H1 (cell line): ENCODE measurements around the gene PRKN. TPM values are rescaled to one million over a fixed set of nuclear protein-coding genes. Genes with fewer than 3 reads are reported as not detected.

Source experiments
- CTCF ChIA-PET: fragments of 300-600 bp; sonication (Branson Sonifier 250); formaldehyde crosslinking; loops from one replicate; lab custom pipeline; 2021; ENCODE audit not compliant: partially characterized antibody; lab: Charles Lee
- POLR2A ChIA-PET: fragments of 300-600 bp; sonication (Branson Sonifier 250); formaldehyde crosslinking; loops from one replicate; lab custom pipeline; 2021; ENCODE audit warnings: inconsistent platforms; ENCODE audit not compliant: partially characterized antibody; lab: Charles Lee
- DNase-seq, 2 experiments: peaks; one replicate each; pipeline versions ENCODE4 v3.0.0 to v3.0.0-alpha.2; 2010 to 2022; ENCODE audit warnings: low spot score in 2 of 2, low read depth in 1 of 2, mixed read lengths in 1 of 2
- FAIRE-seq: peaks from 2 replicates; lab custom pipeline; 2011; peaks lifted over from hg19 to GRCh38; lab: Jason Lieb, UNC
- H2AFZ ChIP-seq: 2 replicates; pipeline ENCODE4 v1.8.1; 2012; ENCODE audit warnings: low read length, inconsistent platforms
- H2AK5ac ChIP-seq: 2 replicates; pipeline ENCODE4 v1.6.1; 2013; ENCODE audit warnings: low read depth, low read length
- H2BK120ac ChIP-seq: replicated peaks from 2 replicates; pipeline ENCODE3; 2013; ENCODE audit warnings: low read depth, low read length, inconsistent platforms
- H2BK12ac ChIP-seq: 2 replicates; pipeline ENCODE4 v1.6.1; 2013; ENCODE audit warnings: low read depth, low read length
- H2BK15ac ChIP-seq: 2 replicates; pipeline ENCODE4 v1.6.1; 2013; ENCODE audit warnings: low read length
- H2BK20ac ChIP-seq: 2 replicates; pipeline ENCODE4 v1.6.1; 2013; ENCODE audit warnings: low read length
- H2BK5ac ChIP-seq: 2 replicates; pipeline ENCODE4 v1.6.1; 2013; ENCODE audit warnings: low read depth, low read length
- H3K14ac ChIP-seq: 2 replicates; pipeline ENCODE4 v1.6.1; 2013; ENCODE audit warnings: inconsistent platforms; ENCODE audit not compliant: insufficient read length
- H3K18ac ChIP-seq: 2 replicates; pipeline ENCODE4 v1.6.1; 2013; ENCODE audit warnings: low read length; ENCODE audit errors: extremely low read depth
- H3K23ac ChIP-seq: 2 replicates; pipeline ENCODE4 v1.6.1; 2013; ENCODE audit warnings: inconsistent platforms; ENCODE audit not compliant: insufficient read length
- H3K23me2 ChIP-seq: 2 replicates; pipeline ENCODE4 v1.6.1; 2013; ENCODE audit warnings: low read depth, low read length
- H3K27ac ChIP-seq: 2 replicates; pipeline ENCODE4 v1.6.1; 2011; ENCODE audit warnings: low read depth, low read length, inconsistent platforms
- H3K27me3 ChIP-seq, 4 experiments: replicated peaks in 1 of 4; 1 replicate in 1 of 4; 2 replicates in 3 of 4; pipeline versions ENCODE4 v1.6.1 to v1.8.1; 2011 to 2013; ENCODE audit warnings: low read length in 3 of 4, mild to moderate bottlenecking in 3 of 4, inconsistent platforms in 2 of 4, mixed read lengths in 2 of 4, moderate library complexity in 1 of 4; ENCODE audit not compliant: control insufficient read depth in 3 of 4, insufficient read depth in 3 of 4; ENCODE audit errors: extremely low read depth in 1 of 4
- H3K36me3 ChIP-seq, 4 experiments: 2 replicates each; pipeline versions ENCODE4 v1.6.1 to v1.8.1; 2011 to 2013; ENCODE audit warnings: mild to moderate bottlenecking in 4 of 4, low read length in 3 of 4, moderate library complexity in 2 of 4, control low read depth in 1 of 4, inconsistent platforms in 1 of 4; ENCODE audit not compliant: insufficient read depth in 4 of 4, control insufficient read depth in 2 of 4
- H3K4ac ChIP-seq: replicated peaks from 2 replicates; pipeline ENCODE3; 2013; ENCODE audit warnings: low read length, low read depth, mixed read lengths, inconsistent platforms; ENCODE audit not compliant: insufficient read length
- H3K4me1 ChIP-seq, 4 experiments: replicated peaks in 1 of 4; 1 replicate in 1 of 4; 2 replicates in 3 of 4; pipeline versions ENCODE4 v1.6.1 to v1.8.1; 2011 to 2013; ENCODE audit warnings: low read length in 3 of 4, inconsistent platforms in 2 of 4, mixed read lengths in 1 of 4; ENCODE audit not compliant: insufficient read depth in 4 of 4, control insufficient read depth in 3 of 4
- H3K4me2 ChIP-seq, 2 experiments: 2 replicates each; pipeline versions ENCODE4 v1.6.1 to v1.8.1; 2011 to 2013; ENCODE audit warnings: low read depth in 2 of 2, low read length in 2 of 2, control low read depth in 1 of 2, inconsistent platforms in 1 of 2, mild to moderate bottlenecking in 1 of 2; ENCODE audit not compliant: insufficient read depth in 1 of 2
- H3K4me3 ChIP-seq, 4 experiments: fragments of 200-600, 300-600 bp in 1 of 4; sonication (generic), shearing (Covaris generic), sonication (Bioruptor Twin) in 1 of 4; 2 replicates each; pipeline versions ENCODE4 v1.5.1 to v1.8.1; 2011 to 2016; ENCODE audit warnings: low read length in 4 of 4, low read depth in 3 of 4, control low read depth in 2 of 4, inconsistent platforms in 2 of 4, mild to moderate bottlenecking in 2 of 4, mixed read lengths in 1 of 4, moderate library complexity in 1 of 4; ENCODE audit not compliant: insufficient read depth in 2 of 4; ENCODE audit errors: extremely low read depth in 1 of 4
- H3K56ac ChIP-seq: replicated peaks from 2 replicates; pipeline ENCODE3; 2013; ENCODE audit warnings: low read depth, mild to moderate bottlenecking, mixed read lengths, low read length, inconsistent platforms; ENCODE audit not compliant: insufficient read length
- H3K79me1 ChIP-seq: 2 replicates; pipeline ENCODE4 v1.6.1; 2013; ENCODE audit warnings: low read depth, low read length, control low read depth
- H3K79me2 ChIP-seq, 2 experiments: 2 replicates each; pipeline versions ENCODE4 v1.6.1 to v1.8.1; 2012 to 2013; ENCODE audit warnings: low read length in 2 of 2, mild to moderate bottlenecking in 2 of 2, inconsistent platforms in 1 of 2; ENCODE audit not compliant: insufficient read depth in 2 of 2, control insufficient read depth in 1 of 2
- H3K9ac ChIP-seq, 4 experiments: replicated peaks in 1 of 4; 1 replicate in 1 of 4; 2 replicates in 3 of 4; pipeline versions ENCODE4 v1.6.1 to v1.8.1; 2011 to 2013; ENCODE audit warnings: low read depth in 3 of 4, low read length in 3 of 4, control low read depth in 2 of 4, mild to moderate bottlenecking in 2 of 4, moderate library complexity in 2 of 4, inconsistent platforms in 1 of 4; ENCODE audit errors: extremely low read depth in 1 of 4
- H3K9me3 ChIP-seq, 2 experiments: 2 replicates each; pipeline versions ENCODE4 v1.6.1 to v1.8.1; 2012 to 2013; ENCODE audit warnings: mild to moderate bottlenecking in 2 of 2, moderate library complexity in 2 of 2, control low read depth in 1 of 2, inconsistent platforms in 1 of 2, low read depth in 1 of 2, low read length in 1 of 2, mixed read lengths in 1 of 2; ENCODE audit not compliant: insufficient read depth in 2 of 2
- H4K20me1 ChIP-seq, 2 experiments: replicated peaks in 1 of 2; 2 replicates each; pipeline versions ENCODE3 to v1.8.1; 2011 to 2013; ENCODE audit warnings: inconsistent platforms in 2 of 2, low read length in 2 of 2, mild to moderate bottlenecking in 1 of 2; ENCODE audit not compliant: insufficient read depth in 2 of 2, control insufficient read depth in 1 of 2
- H4K5ac ChIP-seq: 2 replicates; pipeline ENCODE4 v1.6.1; 2013; ENCODE audit warnings: low read length, low read depth, mixed read lengths, inconsistent platforms; ENCODE audit not compliant: insufficient read length
- H4K8ac ChIP-seq: 2 replicates; pipeline ENCODE4 v1.8.0; 2013; ENCODE audit warnings: mild to moderate bottlenecking, moderate library complexity, low read length, inconsistent platforms; ENCODE audit not compliant: insufficient read depth; ENCODE audit errors: extremely low read depth
- H4K91ac ChIP-seq: replicated peaks from 2 replicates; pipeline ENCODE3; 2013; ENCODE audit warnings: low read length, mixed read lengths, inconsistent platforms; ENCODE audit not compliant: insufficient read length
- CBX5 ChIP-seq: fragments of 300-800, 300-1000 bp; sonication (generic); IDR thresholded peaks from 2 replicates; pipeline ENCODE4 v1.7.1; 2016; ENCODE audit warnings: antibody characterized with exemption, low read length, low read depth
- CHD1 ChIP-seq: IDR thresholded peaks from 2 replicates; pipeline ENCODE4 v1.6.1; 2012; ENCODE audit warnings: low read depth, low read length, improper control_type of control experiment
- CTBP2 ChIP-seq: IDR thresholded peaks from 2 replicates; pipeline ENCODE4 v1.7.0; 2011; ENCODE audit warnings: borderline replicate concordance, mild to moderate bottlenecking, moderate library complexity, mixed read lengths, low read length; ENCODE audit not compliant: insufficient read depth, insufficient read length
- JUND ChIP-seq: IDR thresholded peaks from 2 replicates; pipeline ENCODE4 v1.6.1; 2011; ENCODE audit warnings: mild to moderate bottlenecking, improper control_type of control experiment, low read length
- KDM1A ChIP-seq: fragments of 200-600, 300-600 bp; sonication (generic); IDR thresholded peaks from 2 replicates; pipeline ENCODE4 v1.7.1; 2016; ENCODE audit warnings: mild to moderate bottlenecking, low read length, borderline replicate concordance
- KDM5A ChIP-seq: fragments of 200-600 bp; IDR thresholded peaks from 2 replicates; pipeline ENCODE4 v1.7.1; 2012; ENCODE audit warnings: mild to moderate bottlenecking, low read length, inconsistent platforms, mixed read lengths
- POLR2AphosphoS5 ChIP-seq: IDR thresholded peaks from 2 replicates; pipeline ENCODE4 v1.6.1; 2011; ENCODE audit warnings: low read depth, low read length
- RAD21 ChIP-seq, 2 experiments: IDR thresholded peaks in 1 of 2; conservative IDR thresholded peaks in 1 of 2; 2 replicates each; pipeline ENCODE4 v1.6.1; 2011; ENCODE audit warnings: low read depth in 2 of 2, low read length in 2 of 2, improper control_type of control experiment in 1 of 2, inconsistent platforms in 1 of 2, mild to moderate bottlenecking in 1 of 2, moderate library complexity in 1 of 2
- RXRA ChIP-seq: IDR thresholded peaks from 2 replicates; pipeline ENCODE4 v1.6.1; 2011; ENCODE audit warnings: low read depth, mild to moderate bottlenecking, low read length, moderate library complexity; ENCODE audit not compliant: insufficient read depth
- TBP ChIP-seq: IDR thresholded peaks from 2 replicates; pipeline ENCODE4 v1.6.1; 2011; ENCODE audit warnings: low read depth, low read length, improper control_type of control experiment
- TCF12 ChIP-seq: IDR thresholded peaks from 2 replicates; pipeline ENCODE4 v1.6.1; 2011; ENCODE audit warnings: low read depth, mild to moderate bottlenecking, low read length
- YY1 ChIP-seq: IDR thresholded peaks from 2 replicates; pipeline ENCODE4 v1.6.1; 2011; ENCODE audit warnings: low read depth, mild to moderate bottlenecking, low read length
- WGBS, 2 experiments: shearing (Covaris generic) in 1 of 2; methylation state at CpG; one replicate each; pipeline versions ENCODE4 v1.1.6 to v1.1.7; 2013 to 2015; ENCODE audit warnings: low lambda C conversion rate in 2 of 2, mixed read lengths in 2 of 2, inconsistent platforms in 1 of 2, low coverage in 1 of 2, missing lambda C conversion rate in 1 of 2; ENCODE audit not compliant: insufficient replicate concordance in 2 of 2, insufficient coverage in 1 of 2, insufficient read length in 1 of 2; ENCODE audit errors: extremely low coverage in 1 of 2, missing lambda C conversion rate in 1 of 2; 5-methylcytosine and 5-hydroxymethylcytosine counted together
- polyA plus RNA-seq, 7 experiments: library from polyadenylated mRNA; depleted of rRNA in 3 of 7; stranded (reverse) in 5 of 7; unstranded in 2 of 7; fragments of >200 nt in 5 of 7; fragments of 200-250 nt in 2 of 7; gene quantifications; 1 replicate in 5 of 7; 2 replicates in 1 of 7; 4 replicates in 1 of 7; pipeline versions ENCODE4 v1.2.1 to v1.2.3, GENCODE V29; 2011 to 2013; ENCODE audit warnings: missing spikeins in 2 of 7, mixed read lengths in 2 of 7
- total RNA-seq: library from RNA; stranded (reverse); fragmentation: NEBNext Ultra II Directional; extraction: Animal tissue kit (Norgen Biotek cat#: 25700); gene quantifications from 2 replicates; pipeline ENCODE4 v1.2.1, GENCODE V29; 2021
- TF ChIP-seq, protein P1 (sequence below): IDR thresholded peaks from 2 replicates; pipeline ENCODE4 v1.6.1; 2012; ENCODE audit warnings: inconsistent platforms

PRKN gene
- total and polyA plus RNA-seq, 2 of the 8 experiments (the other 6 are each of a cell fraction or from before 2014, with no cell fraction given), result 0.13 to 0.29 TPM

DNA sequence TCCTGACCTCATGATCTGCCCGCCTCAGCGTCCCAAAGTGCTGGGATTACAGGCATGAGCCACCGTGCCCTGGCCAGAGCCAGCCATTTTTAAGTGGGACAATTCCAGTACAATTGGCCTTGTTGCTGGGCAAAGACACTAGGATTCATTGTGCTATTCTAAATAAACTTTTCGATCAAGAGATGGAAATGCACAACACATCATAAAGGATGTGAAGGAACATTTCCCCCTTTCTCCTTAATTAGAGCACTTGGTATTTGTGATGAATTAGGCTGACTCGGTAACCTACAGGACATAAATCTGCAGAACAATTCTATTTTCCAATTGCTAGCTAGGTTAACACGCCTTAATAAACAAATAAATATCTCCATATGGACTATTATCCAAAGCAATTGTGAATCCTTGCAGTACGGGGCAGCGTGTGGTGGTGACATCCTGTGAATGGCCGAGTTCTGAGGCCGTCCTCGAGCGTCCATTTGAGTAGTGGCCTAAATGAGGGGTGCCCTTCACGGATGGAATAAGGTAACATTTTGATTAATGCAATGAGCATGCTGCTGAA is 1047.5 kb downstream of the PRKN start:
- Histone ChIP-seq H3K4me3 (no peak overlapping the region), H3K4me1 (no peaks in the 10 kb centered on the region; a peak in 1 of 7 replicates), H4K5ac (no peak overlapping the region), H4K20me1 (no peaks in the 10 kb centered on the region), H3K14ac (no peak overlapping the region), H3K27ac (no peak overlapping the region), H3K4ac (no peak overlapping the region), H3K18ac (no peak overlapping the region), H2BK12ac (no peak overlapping the region), H3K9ac (no peak overlapping the region), H3K27me3 (no peaks in the 10 kb centered on the region), H2BK20ac (no peak overlapping the region), H2BK120ac (no peak overlapping the region), H2BK15ac (no peak overlapping the region), H3K56ac (no peak overlapping the region), H3K4me2 (no peak overlapping the region), H2AK5ac (no peak overlapping the region), H3K23ac (no peak overlapping the region), H3K79me1 (no peaks in the 10 kb centered on the region), H3K79me2 (no peaks in the 10 kb centered on the region), H2AFZ (no peak overlapping the region), H4K8ac (no peak overlapping the region), H3K36me3 (no peaks in the 10 kb centered on the region), H3K9me3 (no peaks in the 10 kb centered on the region), H4K91ac (no peak overlapping the region), H3K23me2 (no peaks in the 10 kb centered on the region), H2BK5ac (no peak overlapping the region)
- DNase-seq, result no peak
- FAIRE-seq, result no peak
- TF ChIP-seq KDM5A (no peak), TBP (no peak), JUND (no peak), RAD21 (IDR thresholded peaks at IDR 0.05 in 1 of 2, conservative IDR thresholded peaks at IDR 0.05 in 1 of 2; ENCODE audit: low read depth in 2 of 2, low read length in 2 of 2) (no peak), TCF12 (no peak), CHD1 (no peak), POLR2AphosphoS5 (no peak), KDM1A (no peak), RXRA (no peak), CBX5 (no peak), CTBP2 (no peak), YY1 (no peak)
- TF ChIP-seq, protein P1, sequence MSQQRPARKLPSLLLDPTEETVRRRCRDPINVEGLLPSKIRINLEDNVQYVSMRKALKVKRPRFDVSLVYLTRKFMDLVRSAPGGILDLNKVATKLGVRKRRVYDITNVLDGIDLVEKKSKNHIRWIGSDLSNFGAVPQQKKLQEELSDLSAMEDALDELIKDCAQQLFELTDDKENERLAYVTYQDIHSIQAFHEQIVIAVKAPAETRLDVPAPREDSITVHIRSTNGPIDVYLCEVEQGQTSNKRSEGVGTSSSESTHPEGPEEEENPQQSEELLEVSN, result no peak
- ChIA-PET POLR2A (no interaction called here), CTCF (interaction anchor here (1.2 to 1.9 kb wide), 2 partner anchors 15 to 262 kb away, joined by 3 to 5 read pairs; no protein-coding TSS in a partner anchor)
- WGBS, 2 experiments, result 82% methylated on average over 13 of the region's 13 CpGs; no CpG with 5 or more reads in 1 of the 2 experiments
